ENCODE data around the gene TMSB15A. TPM values are rescaled to one million over a fixed set of nuclear protein-coding genes. Genes with fewer than 3 reads are reported as not detected.
"Not testable (repeated sequence)": the region's sequence is repeated elsewhere in the genome, so short reads cannot be mapped to it uniquely, and the experiment has no call there.

TMSB15A gene
- total and polyA plus RNA-seq, 2 of the 13 experiments (the other 11 are each of a cell fraction or from before 2014, with no cell fraction given) = not detected

GRCh38 chrX:102546828-102547493 is 30.4 kb upstream of the TMSB15A start:
- no peaks in the 10 kb centered on the region for H3K4me1 ChIP-seq (ENCODE audit: insufficient read depth, low read length)
- no peaks in the 10 kb centered on the region for H3K9me3 ChIP-seq (ENCODE audit: low read length)
- no peaks in the 10 kb centered on the region for H3K79me2 ChIP-seq (ENCODE audit: insufficient read depth, low read length)
- H2AFZ ChIP-seq (ENCODE audit: low read length) = no peak overlapping the region
- ATAC-seq (no peak), DNase-seq (ENCODE audit: low spot score) (no peak), FAIRE-seq (no peak)
- H3K27me3 ChIP-seq (ENCODE audit: control insufficient read depth in 1 of 2, insufficient read depth in 2 of 2, low read length in 2 of 2) = no peaks in the 10 kb centered on the region; a peak in 1 of 5 replicates
- intact Hi-C loops (cut with micrococcal nuclease; ENCODE audit: unreplicated experiment) (no loop called here), in situ Hi-C loops (cut with HindIII; ENCODE audit: extremely low pct_ligation_motif_present, low pct_unique_long_range_greater_than_20kb) (no loop called here)
- H4K20me1 ChIP-seq (ENCODE audit: insufficient read depth, low read length) = no peaks in the 10 kb centered on the region
- CTCF ChIA-PET (ENCODE audit: low intra/inter-chr PET ratio, low total read pairs) = no interaction called here
- H3K27ac ChIP-seq (ENCODE audit: extremely low read length, insufficient read depth, low read length) = no peak overlapping the region
- H3K4me2 ChIP-seq (ENCODE audit: low read depth, low read length) = no peak overlapping the region
- 43% methylated on average over 9 of the region's 35 CpGs for WGBS (ENCODE audit: low lambda C conversion rate)
- TF ChIP-seq SP5 (CRISPR knock-in tag; IDR thresholded peaks at IDR 0.05; ENCODE audit: borderline replicate concordance, low read depth) (no peak), ZNF317 (CRISPR knock-in tag; IDR thresholded peaks at IDR 0.05) (no peak), ZNF274 (CRISPR knock-in tag; IDR thresholded peaks at IDR 0.05) (no peak), HNRNPUL1 (IDR thresholded peaks at IDR 0.05; ENCODE audit: low read depth, low read length) (no peak), ZNF432 (CRISPR knock-in tag; IDR thresholded peaks at IDR 0.05; ENCODE audit: borderline replicate concordance) (no peak), GLI4 (CRISPR knock-in tag; IDR thresholded peaks at IDR 0.05; ENCODE audit: borderline replicate concordance) (no peak), MXI1 (IDR thresholded peaks at IDR 0.05; ENCODE audit: borderline replicate concordance, low read depth, low read length) (no peak), TARDBP (CRISPR knock-in tag; IDR thresholded peaks at IDR 0.05) (no peak)
- BruUV-seq (replicated peaks) = no TSS peak
- H3K36me3 ChIP-seq (replicated peaks in 1 of 2; ENCODE audit: control insufficient read depth in 1 of 2, insufficient read depth in 2 of 2, low read length in 2 of 2) = no peaks in the 10 kb centered on the region
- H3K9ac ChIP-seq (ENCODE audit: insufficient read depth, low read depth, low read length) = no peak overlapping the region
- H3K4me3 ChIP-seq (replicated peaks in 1 of 3; ENCODE audit: insufficient read depth in 1 of 3, low read depth in 2 of 3, low read length in 3 of 3) = no peak overlapping the region
- POLR2A ChIA-PET = no interaction called here

GRCh38 chrX:102546175-102546574 is 29.6 kb upstream of the TMSB15A start:
- ATAC-seq; H3K9me3 ChIP-seq (ENCODE audit: low read length); CTCF ChIA-PET (ENCODE audit: low intra/inter-chr PET ratio, low total read pairs); H3K79me2 ChIP-seq (ENCODE audit: insufficient read depth, low read length); H3K4me3 ChIP-seq (replicated peaks in 1 of 3; ENCODE audit: insufficient read depth in 1 of 3, low read depth in 2 of 3, low read length in 3 of 3); FAIRE-seq; H3K4me2 ChIP-seq (ENCODE audit: low read depth, low read length); H3K36me3 ChIP-seq (replicated peaks in 1 of 2; ENCODE audit: control insufficient read depth in 1 of 2, insufficient read depth in 2 of 2, low read length in 2 of 2); H3K27me3 ChIP-seq (ENCODE audit: control insufficient read depth in 1 of 2, insufficient read depth in 2 of 2, low read length in 2 of 2); H3K4me1 ChIP-seq (ENCODE audit: insufficient read depth, low read length); DNase-seq (ENCODE audit: low spot score); in situ Hi-C loops (cut with HindIII; ENCODE audit: extremely low pct_ligation_motif_present, low pct_unique_long_range_greater_than_20kb); BruUV-seq (replicated peaks); POLR2A ChIA-PET; H2AFZ ChIP-seq (ENCODE audit: low read length); intact Hi-C loops (cut with micrococcal nuclease; ENCODE audit: unreplicated experiment); H4K20me1 ChIP-seq (ENCODE audit: insufficient read depth, low read length); H3K9ac ChIP-seq (ENCODE audit: insufficient read depth, low read depth, low read length); H3K27ac ChIP-seq (ENCODE audit: extremely low read length, insufficient read depth, low read length): not testable (repeated sequence)
- WGBS (ENCODE audit: low lambda C conversion rate) = 0% methylated on average over 5 of the region's 5 CpGs
